Measurements from ENCODE around the gene NLK. TPM values are rescaled to one million over a fixed set of nuclear protein-coding genes. Genes with fewer than 3 reads are reported as not detected.

Gene NLK
- total RNA-seq, 1 experiment from 2014 or later: 12.8 TPM

- intact Hi-C loops (cut with micrococcal nuclease): no loop called here
- CTCF ChIA-PET: no interaction called here
- H3K79me2 ChIP-seq (ENCODE audit: insufficient read depth, low read length): no peaks in the 10 kb centered on the region
- no peak overlapping the region for H3K4me2 ChIP-seq (ENCODE audit: low read length)
- H4K20me1 ChIP-seq (ENCODE audit: insufficient read depth): no peaks in the 10 kb centered on the region
- no peak for ATAC-seq
- POLR2A ChIA-PET: no interaction called here
- no peaks in the 10 kb centered on the region for H3K4me1 ChIP-seq (ENCODE audit: control insufficient read depth in 1 of 2, insufficient read depth in 2 of 2, low read length in 2 of 2)
- BruUV-seq (replicated peaks): no TSS peak
- no peak overlapping the region for H3K27ac ChIP-seq (ENCODE audit: low read depth, low read length)
- H3K9me3 ChIP-seq (ENCODE audit: control insufficient read depth in 1 of 2, insufficient read depth in 1 of 2, low read depth in 1 of 2, low read length in 2 of 2): no peaks in the 10 kb centered on the region
- no peak for DNase-seq (ENCODE audit: low read depth, low spot score)
- RAD21 ChIA-PET (ENCODE audit: low non-redundant PET in 1 of 2, low total read pairs in 2 of 2, uncharacterized antibody in 2 of 2, unreplicated experiment in 2 of 2): no interaction called here
- TF ChIP-seq MAX (IDR thresholded peaks at IDR 0.05): no peak
- no peak for TF ChIP-seq SP1 (IDR thresholded peaks at IDR 0.05; ENCODE audit: low read depth)
- no peak for TF ChIP-seq SRF (IDR thresholded peaks at IDR 0.05; ENCODE audit: low read depth)
- TF ChIP-seq ELF1 (IDR thresholded peaks at IDR 0.05; ENCODE audit: borderline replicate concordance, low read depth): no peak
- TF ChIP-seq SIN3A (IDR thresholded peaks at IDR 0.05; ENCODE audit: low read depth): no peak
- no peak for TF ChIP-seq ATF3 (IDR thresholded peaks at IDR 0.05)
- H2AFZ ChIP-seq (ENCODE audit: low read depth, low read length, poor library complexity, severe bottlenecking): no peak overlapping the region
- peaks cover 15% of the 10 kb centered on the region; the same call in 1 of the 2 replicates for H3K27me3 ChIP-seq (ENCODE audit: insufficient read depth, low read length)
- no peak overlapping the region for H3K9ac ChIP-seq (ENCODE audit: low read length)
- no peaks in the 10 kb centered on the region for H3K36me3 ChIP-seq (ENCODE audit: control insufficient read depth in 1 of 2, insufficient read depth in 2 of 2, low read length in 2 of 2)
- H3K4me3 ChIP-seq (replicated peaks in 1 of 2; ENCODE audit: low read depth in 1 of 2, low read length in 2 of 2): no peak overlapping the region
- no peaks in the 10 kb centered on the region for H3K9me2 ChIP-seq (ENCODE audit: insufficient read depth)
Measured at GRCh38 chr17:28018439-28019070, 23.9 kb upstream of the NLK start.

GRCh38 chr17:28020515-28020914, 22.0 kb upstream of the NLK start:
- intact Hi-C loops (cut with micrococcal nuclease): no loop called here
- no peak for DNase-seq (ENCODE audit: low read depth, low spot score)
- Histone ChIP-seq H3K9ac (ENCODE audit: low read length) (no peak overlapping the region), H2AFZ (ENCODE audit: low read depth, low read length, poor library complexity, severe bottlenecking) (no peak overlapping the region), H3K9me3 (ENCODE audit: control insufficient read depth in 1 of 2, insufficient read depth in 1 of 2, low read depth in 1 of 2, low read length in 2 of 2) (no peaks in the 10 kb centered on the region), H3K36me3 (ENCODE audit: control insufficient read depth in 1 of 2, insufficient read depth in 2 of 2, low read length in 2 of 2) (no peaks in the 10 kb centered on the region), H3K4me1 (ENCODE audit: control insufficient read depth in 1 of 2, insufficient read depth in 2 of 2, low read length in 2 of 2) (no peaks in the 10 kb centered on the region), H3K9me2 (ENCODE audit: insufficient read depth) (no peaks in the 10 kb centered on the region), H3K4me3 (replicated peaks in 1 of 2; ENCODE audit: low read depth in 1 of 2, low read length in 2 of 2) (no peak overlapping the region), H3K27me3 (ENCODE audit: insufficient read depth, low read length) (0 out of 2 replicates have a peak, but pooled peaks cover 3% of the 10 kb centered on the region), H4K20me1 (ENCODE audit: insufficient read depth) (no peaks in the 10 kb centered on the region), H3K27ac (ENCODE audit: low read depth, low read length) (no peak overlapping the region), H3K4me2 (ENCODE audit: low read length) (no peak overlapping the region), H3K79me2 (ENCODE audit: insufficient read depth, low read length) (no peaks in the 10 kb centered on the region)
- BruUV-seq (replicated peaks): no TSS peak
- ATAC-seq: no peak
- CTCF ChIA-PET: no interaction called here
- RAD21 ChIA-PET (ENCODE audit: low non-redundant PET in 1 of 2, low total read pairs in 2 of 2, uncharacterized antibody in 2 of 2, unreplicated experiment in 2 of 2): no interaction called here
- TF ChIP-seq TCF7L2 (IDR thresholded peaks at IDR 0.05; ENCODE audit: borderline replicate concordance, extremely low read depth, insufficient read depth, insufficient read length): no peak
- no peak for TF ChIP-seq JUND (IDR thresholded peaks at IDR 0.05)
- TF ChIP-seq ZFX (IDR thresholded peaks at IDR 0.05): no peak
- TF ChIP-seq CEBPB (IDR thresholded peaks at IDR 0.05; ENCODE audit: low read depth): no peak
- no peak for TF ChIP-seq CBX3 (IDR thresholded peaks at IDR 0.05; ENCODE audit: low read depth)
- no peak for TF ChIP-seq ZNF274 (IDR thresholded peaks at IDR 0.05; ENCODE audit: low read depth, low read length)
- no peak for TF ChIP-seq ATF3 (IDR thresholded peaks at IDR 0.05)
- TF ChIP-seq SRF (IDR thresholded peaks at IDR 0.05; ENCODE audit: low read depth): no peak
- no peak for TF ChIP-seq CTCF (IDR thresholded peaks at IDR 0.05 in 2 of 3, conservative IDR thresholded peaks at IDR 0.05 in 1 of 3; ENCODE audit: borderline replicate concordance in 1 of 3, insufficient read depth in 1 of 3, low read depth in 2 of 3, low read length in 2 of 3)
- no peak for TF ChIP-seq SIN3A (IDR thresholded peaks at IDR 0.05; ENCODE audit: low read depth)
- no peak for TF ChIP-seq FOSL1 (IDR thresholded peaks at IDR 0.05; ENCODE audit: low read depth)
- no peak for TF ChIP-seq ZBTB33 (IDR thresholded peaks at IDR 0.05; ENCODE audit: extremely low read depth, insufficient replicate concordance, low read length)
- no peak for TF ChIP-seq SP1 (IDR thresholded peaks at IDR 0.05; ENCODE audit: low read depth)
- TF ChIP-seq EZH2 (IDR thresholded peaks at IDR 0.05): no peak
- TF ChIP-seq RAD21 (IDR thresholded peaks at IDR 0.05; ENCODE audit: low read depth): no peak
- POLR2A ChIA-PET: no interaction called here

All from HCT116 (cell line).